CD14-positive monocyte (primary cell): ENCODE measurements around the gene ZNHIT3. TPM values are rescaled to one million over a fixed set of nuclear protein-coding genes. Genes with fewer than 3 reads are reported as not detected.
"Not testable (repeated sequence)": the region's sequence is repeated elsewhere in the genome, so short reads cannot be mapped to it uniquely, and the experiment has no call there.

ENCODE experiments used
- DNase-seq, 3 donors: peaks; one replicate each; pipeline ENCODE4 v3.0.0-alpha.2; 2011 to 2022
- H2AFZ ChIP-seq: 2 replicates; pipeline ENCODE4 v1.6.0; 2012; ENCODE audit warnings: mild to moderate bottlenecking, low read depth, low read length, inconsistent platforms; ENCODE audit not compliant: insufficient read depth, poor library complexity, severe bottlenecking
- H3K27ac ChIP-seq, 2 donors: 1 replicate in 1 of 2; 2 replicates in 1 of 2; pipeline ENCODE4 v1.5.1; 2012 to 2013; ENCODE audit warnings: low read length in 2 of 2, control low read depth in 1 of 2, inconsistent platforms in 1 of 2, low read depth in 1 of 2, mild to moderate bottlenecking in 1 of 2
- H3K27me3 ChIP-seq, 2 donors: one replicate each; pipeline versions ENCODE4 v1.6.0 to v1.6.1; 2011 to 2013; ENCODE audit warnings: low read length in 2 of 2; ENCODE audit not compliant: control insufficient read depth in 2 of 2, insufficient read depth in 2 of 2
- H3K36me3 ChIP-seq, 2 donors: replicated peaks in 1 of 2; 1 replicate in 1 of 2; 2 replicates in 1 of 2; pipeline versions ENCODE4 v1.5.1 to v1.6.1; 2012 to 2013; ENCODE audit warnings: low read length in 2 of 2, control low read depth in 1 of 2, inconsistent platforms in 1 of 2, mild to moderate bottlenecking in 1 of 2; ENCODE audit not compliant: insufficient read depth in 2 of 2, control insufficient read depth in 1 of 2
- H3K4me1 ChIP-seq, 2 donors: 1 replicate in 1 of 2; 2 replicates in 1 of 2; pipeline versions ENCODE4 v1.5.1 to v1.6.1; 2012 to 2013; ENCODE audit warnings: low read length in 2 of 2, control low read depth in 1 of 2, inconsistent platforms in 1 of 2, mild to moderate bottlenecking in 1 of 2, moderate library complexity in 1 of 2; ENCODE audit not compliant: insufficient read depth in 2 of 2, control insufficient read depth in 1 of 2
- H3K4me2 ChIP-seq: replicated peaks from 2 replicates; pipeline ENCODE3; 2012; ENCODE audit warnings: low read length, moderate library complexity, mild to moderate bottlenecking; ENCODE audit not compliant: poor library complexity, severe bottlenecking; ENCODE audit errors: extremely low read depth
- H3K4me3 ChIP-seq, 3 experiments: fragments of 200-600 bp in 1 of 3; sonication (generic) in 1 of 3; replicated peaks in 1 of 3; 1 replicate in 2 of 3; 2 replicates in 1 of 3; pipeline ENCODE4 v1.5.1; 2011 to 2013; ENCODE audit warnings: low read length in 3 of 3, mild to moderate bottlenecking in 3 of 3, control low read depth in 2 of 3, low read depth in 2 of 3, inconsistent platforms in 1 of 3, moderate library complexity in 1 of 3
- H3K79me2 ChIP-seq: 2 replicates; pipeline ENCODE4 v1.6.0; 2012; ENCODE audit warnings: mild to moderate bottlenecking, control low read depth, inconsistent platforms, low read length, moderate library complexity; ENCODE audit not compliant: insufficient read depth
- H3K9ac ChIP-seq: 2 replicates; pipeline ENCODE4 v1.6.0; 2017; ENCODE audit warnings: low read length, mild to moderate bottlenecking; ENCODE audit not compliant: insufficient read depth, poor library complexity, severe bottlenecking
- H3K9me3 ChIP-seq, 2 donors: replicated peaks in 1 of 2; 1 replicate in 1 of 2; 2 replicates in 1 of 2; pipeline versions ENCODE4 v1.5.1 to v1.6.1; 2012 to 2013; ENCODE audit warnings: low read length in 2 of 2, control low read depth in 1 of 2; ENCODE audit not compliant: control insufficient read depth in 1 of 2, insufficient read depth in 1 of 2
- H4K20me1 ChIP-seq: 2 replicates; pipeline ENCODE4 v1.6.0; 2012; ENCODE audit warnings: mild to moderate bottlenecking, low read length, control low read depth, moderate library complexity; ENCODE audit not compliant: insufficient read depth
- H3K27ac Mint-ChIP-seq, 7 donors: one replicate each; pipeline ENCODE4 v1.8.0; 2020; ENCODE audit warnings: mild to moderate bottlenecking in 7 of 7, mixed read lengths in 7 of 7, moderate library complexity in 6 of 7, inconsistent platforms in 2 of 7
- H3K27me3 Mint-ChIP-seq, 3 donors: one replicate each; pipeline ENCODE4 v1.8.0; 2021 to 2022; ENCODE audit warnings: low read depth in 3 of 3, mild to moderate bottlenecking in 3 of 3, mixed read lengths in 3 of 3, moderate library complexity in 3 of 3, inconsistent platforms in 1 of 3
- H3K36me3 Mint-ChIP-seq, 2 donors: one replicate each; pipeline ENCODE4 v1.8.0; 2020; ENCODE audit warnings: mixed read lengths in 2 of 2, inconsistent platforms in 1 of 2, mild to moderate bottlenecking in 1 of 2
- H3K4me1 Mint-ChIP-seq: one replicate; pipeline ENCODE4 v1.8.0; 2020; ENCODE audit warnings: mild to moderate bottlenecking, mixed read lengths
- H3K4me3 Mint-ChIP-seq, 2 donors: one replicate each; pipeline ENCODE4 v1.8.0; 2020; ENCODE audit warnings: mild to moderate bottlenecking in 2 of 2, mixed read lengths in 2 of 2, moderate library complexity in 1 of 2
- H3K9me3 Mint-ChIP-seq, 7 donors: one replicate each; pipeline ENCODE4 v1.8.0; 2020 to 2022; ENCODE audit warnings: mixed read lengths in 7 of 7, mild to moderate bottlenecking in 6 of 7, moderate library complexity in 6 of 7, inconsistent platforms in 2 of 7
- CTCF ChIP-seq: fragments of 200-600 bp; IDR thresholded peaks from one replicate; pipeline ENCODE4 v1.8.0; 2022; ENCODE audit warnings: antibody characterized with exemption, mild to moderate bottlenecking
- WGBS: methylation state at CpG from one replicate; pipeline ENCODE4 v1.1.5; 2013; ENCODE audit warnings: missing lambda C conversion rate; ENCODE audit not compliant: insufficient coverage; 5-methylcytosine and 5-hydroxymethylcytosine counted together
- intact Hi-C, 2 donors: fragments of 100-400 bp; cut with micrococcal nuclease; formaldehyde crosslinking; loops; one replicate each; pipeline versions ENCODE4 v1.15.0 to v1.15.1; 2023
- polyA plus RNA-seq, 3 donors: library from polyadenylated mRNA; depleted of rRNA in 1 of 3; unstranded in 2 of 3; stranded (reverse) in 1 of 3; fragments of 300-500 nt in 2 of 3; fragments of >200 nt in 1 of 3; fragmentation: Illumina TruSeq in 2 of 3; gene quantifications; 1 replicate in 2 of 3; 2 replicates in 1 of 3; pipeline ENCODE4 v1.2.3, GENCODE V29; 2012 to 2021

Gene ZNHIT3
- polyA plus RNA-seq, 3 donors: 27.6 to 70.4 (median 63.5) TPM

GRCh38 chr17:36507266-36507665, 20.8 kb downstream of the ZNHIT3 start:
- peaks cover 34 to 91% of the 10 kb centered on the region in 2 donors for H3K36me3 ChIP-seq
- H3K4me1 Mint-ChIP-seq: no peaks in the 10 kb centered on the region
- no peaks in the 10 kb centered on the region for H3K27me3 Mint-ChIP-seq
- peaks cover 62 to 79% of the 10 kb centered on the region in 2 donors for H3K36me3 Mint-ChIP-seq
- H3K4me1 ChIP-seq: no peaks in the 10 kb centered on the region
- no peak overlapping the region for H3K4me3 Mint-ChIP-seq
- H3K27ac Mint-ChIP-seq: peak overlapping the region in 1 of 7 donors; percentile 68
- no CpG with 5 or more reads among the region's 6 CpGs for WGBS
- no peaks in the 10 kb centered on the region for H4K20me1 ChIP-seq
- H2AFZ ChIP-seq: no peak overlapping the region
- no peaks in the 10 kb centered on the region for H3K27me3 ChIP-seq
- intact Hi-C loops: no loop called here
- no peaks in the 10 kb centered on the region for H3K9me3 ChIP-seq
- TF ChIP-seq CTCF: no peak
- H3K4me2 ChIP-seq: no peak overlapping the region
- H3K4me3 ChIP-seq: no peak overlapping the region
- no peaks in the 10 kb centered on the region for H3K9me3 Mint-ChIP-seq
- no peak overlapping the region for H3K27ac ChIP-seq
- no peaks in the 10 kb centered on the region for H3K79me2 ChIP-seq
- no peak overlapping the region for H3K9ac ChIP-seq
- DNase-seq: no peak

- H3K79me2 ChIP-seq, intact Hi-C loops: not testable (repeated sequence)
- peaks cover 36 to 91% of the 10 kb centered on the region in 2 donors for H3K36me3 ChIP-seq
Observed at GRCh38 chr17:36508439-36508838, 22.0 kb downstream of the ZNHIT3 start.

More at GRCh38 chr17:36508439-36508838, 22.0 kb downstream of the ZNHIT3 start:
- H3K4me1 Mint-ChIP-seq, H3K4me2 ChIP-seq, H3K4me3 ChIP-seq, H3K9me3 Mint-ChIP-seq, DNase-seq, H3K4me3 Mint-ChIP-seq, H3K4me1 ChIP-seq, H3K27me3 Mint-ChIP-seq, H4K20me1 ChIP-seq, H3K9ac ChIP-seq, H3K27me3 ChIP-seq, H3K9me3 ChIP-seq, H3K27ac ChIP-seq, H2AFZ ChIP-seq: not testable (repeated sequence)
- Mint-ChIP-seq H3K27ac (peak overlapping the region in 3 of 7 donors; percentile 16 to 49 (median 31)), H3K36me3 (peaks cover 60 to 79% of the 10 kb centered on the region in 2 donors)
- WGBS: 92% methylated on average over 1 of the region's 2 CpGs
